H1 (cell line): ENCODE data around the gene PDE8B.

Experiments used
- CBX8 ChIP-seq: fragments of 300-800, 300-1000 bp; sonication (generic); IDR thresholded peaks from 2 replicates; pipeline ENCODE4 v1.7.1; 2016; ENCODE audit warnings: low read depth, low read length, borderline replicate concordance
- CREB1 ChIP-seq: IDR thresholded peaks from 2 replicates; pipeline ENCODE4 v1.6.1; 2012; ENCODE audit warnings: inconsistent platforms
- FOSL1 ChIP-seq: IDR thresholded peaks from 2 replicates; pipeline ENCODE4 v1.6.1; 2011; ENCODE audit warnings: mild to moderate bottlenecking, low read depth, low read length, moderate library complexity; ENCODE audit not compliant: insufficient read depth
- MAFK ChIP-seq: IDR thresholded peaks from 2 replicates; pipeline ENCODE4 v1.6.1; 2012; ENCODE audit warnings: low read depth, mild to moderate bottlenecking, improper control_type of control experiment, low read length
- NRF1 ChIP-seq: IDR thresholded peaks from 2 replicates; pipeline ENCODE4 v1.6.1; 2011; ENCODE audit warnings: mild to moderate bottlenecking, low read depth, low read length, improper control_type of control experiment
- PHF8 ChIP-seq: fragments of 200-600 bp; sonication (generic); conservative IDR thresholded peaks from 2 replicates; pipeline ENCODE4 v1.7.1; 2012; ENCODE audit warnings: low read depth, mild to moderate bottlenecking, inconsistent platforms, low read length, moderate library complexity
- TBP ChIP-seq: IDR thresholded peaks from 2 replicates; pipeline ENCODE4 v1.6.1; 2011; ENCODE audit warnings: low read depth, low read length, improper control_type of control experiment
- YY1 ChIP-seq: IDR thresholded peaks from 2 replicates; pipeline ENCODE4 v1.6.1; 2011; ENCODE audit warnings: low read depth, mild to moderate bottlenecking, low read length
- TF ChIP-seq, protein P1 (sequence below), 3 experiments: IDR thresholded peaks; 1 replicate in 2 of 3; 2 replicates in 1 of 3; pipeline versions ENCODE4 v1.5.1 to v1.6.1; 2011; ENCODE audit warnings: low read length in 3 of 3, mild to moderate bottlenecking in 3 of 3, inconsistent platforms in 2 of 3, low read depth in 1 of 3, moderate library complexity in 1 of 3; ENCODE audit not compliant: insufficient read depth in 1 of 3; ENCODE audit errors: control extremely low read depth in 1 of 3

DNA sequence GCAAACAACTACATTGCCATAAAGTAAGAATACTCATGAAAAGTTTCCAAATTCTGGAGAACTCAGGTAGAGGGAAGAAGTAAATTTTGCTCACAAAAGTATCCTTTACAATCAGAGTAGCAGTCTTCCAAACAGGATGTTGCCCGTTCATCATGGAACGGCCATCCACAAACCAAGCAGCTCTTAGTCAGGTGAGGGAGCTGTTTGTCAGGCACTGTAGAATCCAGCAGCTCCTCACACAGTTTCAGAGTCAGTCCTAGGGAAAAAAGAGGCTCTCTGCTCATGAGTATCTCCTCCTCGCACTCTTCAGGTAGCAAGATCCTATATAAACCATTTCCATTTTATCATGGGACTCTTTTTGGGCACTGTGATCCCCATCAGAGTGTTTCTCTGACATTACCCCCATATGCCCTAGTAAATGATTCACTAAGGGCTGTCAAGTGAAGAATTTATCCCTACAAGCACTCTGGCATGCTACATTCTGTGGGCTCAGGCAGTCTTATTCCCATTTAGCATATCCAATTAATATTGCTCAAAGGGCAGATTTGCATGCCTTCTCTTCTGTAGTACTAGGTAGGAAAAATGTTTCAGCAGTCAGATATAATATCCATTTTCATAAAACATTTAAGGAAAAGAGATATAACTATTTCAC lies 183.7 kb downstream of the PDE8B start:
- TF ChIP-seq, protein P1, sequence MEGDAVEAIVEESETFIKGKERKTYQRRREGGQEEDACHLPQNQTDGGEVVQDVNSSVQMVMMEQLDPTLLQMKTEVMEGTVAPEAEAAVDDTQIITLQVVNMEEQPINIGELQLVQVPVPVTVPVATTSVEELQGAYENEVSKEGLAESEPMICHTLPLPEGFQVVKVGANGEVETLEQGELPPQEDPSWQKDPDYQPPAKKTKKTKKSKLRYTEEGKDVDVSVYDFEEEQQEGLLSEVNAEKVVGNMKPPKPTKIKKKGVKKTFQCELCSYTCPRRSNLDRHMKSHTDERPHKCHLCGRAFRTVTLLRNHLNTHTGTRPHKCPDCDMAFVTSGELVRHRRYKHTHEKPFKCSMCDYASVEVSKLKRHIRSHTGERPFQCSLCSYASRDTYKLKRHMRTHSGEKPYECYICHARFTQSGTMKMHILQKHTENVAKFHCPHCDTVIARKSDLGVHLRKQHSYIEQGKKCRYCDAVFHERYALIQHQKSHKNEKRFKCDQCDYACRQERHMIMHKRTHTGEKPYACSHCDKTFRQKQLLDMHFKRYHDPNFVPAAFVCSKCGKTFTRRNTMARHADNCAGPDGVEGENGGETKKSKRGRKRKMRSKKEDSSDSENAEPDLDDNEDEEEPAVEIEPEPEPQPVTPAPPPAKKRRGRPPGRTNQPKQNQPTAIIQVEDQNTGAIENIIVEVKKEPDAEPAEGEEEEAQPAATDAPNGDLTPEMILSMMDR (IDR thresholded peaks at IDR 0.05; ENCODE audit: control extremely low read depth in 1 of 3, insufficient read depth in 1 of 3, low read depth in 1 of 3, low read length in 3 of 3), result no peak
- TF ChIP-seq PHF8, result no peak
- TF ChIP-seq CREB1, result no peak
- no peak for TF ChIP-seq MAFK
- no peak for TF ChIP-seq YY1
- TF ChIP-seq NRF1, result no peak
- TF ChIP-seq CBX8, result no peak
- no peak for TF ChIP-seq FOSL1
- TF ChIP-seq TBP, result no peak
